Adrenal gland (tissue), 12 donors: ENCODE measurements around the gene DLG2. TPM values are rescaled to one million over a fixed set of nuclear protein-coding genes. Genes with fewer than 3 reads are reported as not detected.
A peak's percentile ranks its signal among the peaks of the same experiment; 100 is the strongest.

ENCODE experiments used
- DNase-seq, 7 donors: peaks; one replicate each; pipeline ENCODE4 v3.0.0-alpha.2; 2019 to 2020
- H3K27ac ChIP-seq, 5 donors: fragments of 200-600 bp; sonication (generic) in 4 of 5; 1 replicate in 3 of 5; 2 replicates in 2 of 5; pipeline versions ENCODE4 v1.5.1 to v1.8.0; 2016 to 2020; ENCODE audit warnings: mild to moderate bottlenecking in 1 of 5
- H3K27me3 ChIP-seq: fragments of 200-600 bp; 2 replicates; pipeline ENCODE4 v1.8.0; 2021
- H3K36me3 ChIP-seq, 2 donors: fragments of 200-600 bp; replicated peaks in 1 of 2; 1 replicate in 1 of 2; 2 replicates in 1 of 2; pipeline versions ENCODE4 v1.5.1 to v1.8.0; 2018 to 2022
- H3K4me1 ChIP-seq, 2 donors: fragments of 200-600 bp; replicated peaks in 1 of 2; 1 replicate in 1 of 2; 2 replicates in 1 of 2; pipeline versions ENCODE4 v1.5.1 to v1.8.0; 2018 to 2021
- H3K4me3 ChIP-seq, 4 donors: fragments of 200-600 bp; sonication (generic) in 3 of 4; one replicate each; pipeline ENCODE4 v1.5.1; 2016 to 2018
- H3K9me3 ChIP-seq, 3 donors: fragments of 200-600 bp; sonication (generic) in 1 of 3; replicated peaks in 1 of 3; 1 replicate in 2 of 3; 2 replicates in 1 of 3; pipeline versions ENCODE4 v1.5.1 to v1.8.0; 2016 to 2021
- POLR2A ChIP-seq, 2 donors: fragments of 450-650 bp; IDR thresholded peaks; one replicate each; pipeline ENCODE4 v1.6.1; 2017; ENCODE audit warnings: antibody characterized with exemption in 2 of 2, mild to moderate bottlenecking in 2 of 2, moderate library complexity in 1 of 2
- WGBS, 4 donors: extraction: QIAGEN DNeasy Blood & Tissue Kit in 2 of 4; methylation state at CpG; one replicate each; pipeline versions ENCODE4 v1.1.5 to v1.1.7; 2013 to 2017; 5-methylcytosine and 5-hydroxymethylcytosine counted together
- intact Hi-C, 2 donors: fragments of 100-400 bp; cut with DNase I; formaldehyde crosslinking; loops; one replicate each; pipeline versions ENCODE4 v1.14.1 to v1.15.0; 2022 to 2023
- polyA plus RNA-seq, 3 donors: library from polyadenylated mRNA; stranded (reverse); fragments of 200-250 nt in 2 of 3; fragments of 350-450 nt in 1 of 3; fragmentation: Illumina TruSeq in 1 of 3; extraction: RNeasy Lipid Tissue Mini Kit (QIAGEN cat#74804) in 1 of 3; gene quantifications; one replicate each; pipeline ENCODE4 v1.2.3, GENCODE V29; 2013 to 2014
- total RNA-seq, 9 donors: library from RNA; depleted of rRNA in 4 of 9; stranded (reverse); fragments of >200 nt in 4 of 9; fragments of 120-200 nt in 1 of 9; fragmentation: NEBNext Ultra II Directional in 1 of 9; extraction: Animal tissue kit (Norgen Biotek cat#: 25700) in 1 of 9; gene quantifications; one replicate each; pipeline versions ENCODE4 v1.1.0 to v1.2.4, GENCODE V29; 2013 to 2023
- TF ChIP-seq, protein P1 (sequence below), 6 experiments: fragments of 450-650 bp in 4 of 6; fragments of 200-600 bp in 2 of 6; sonication (generic) in 1 of 6; IDR thresholded peaks; 1 replicate in 5 of 6; 2 replicates in 1 of 6; pipeline versions ENCODE4 v1.5.1 to v1.8.0; 2016 to 2021; ENCODE audit warnings: antibody characterized with exemption in 6 of 6, mild to moderate bottlenecking in 2 of 6, moderate library complexity in 1 of 6
- donor health status: healthy with polysubstance abuse.
- donor health status: Bipolar disorder and iron deficiency.
- donor health status: DM: yes; HTN: yes; CAD: no.
- donor health status: DM: no; HTN: no; CAD: no.
- donor health status: DM: no; HTN: no; CAD: no.
- donor health status: DM: yes; HTN: yes; CAD: no.

The DLG2 gene
- total and polyA plus RNA-seq, 12 donors = 8.3 to 101 (median 37.5) TPM

DNA sequence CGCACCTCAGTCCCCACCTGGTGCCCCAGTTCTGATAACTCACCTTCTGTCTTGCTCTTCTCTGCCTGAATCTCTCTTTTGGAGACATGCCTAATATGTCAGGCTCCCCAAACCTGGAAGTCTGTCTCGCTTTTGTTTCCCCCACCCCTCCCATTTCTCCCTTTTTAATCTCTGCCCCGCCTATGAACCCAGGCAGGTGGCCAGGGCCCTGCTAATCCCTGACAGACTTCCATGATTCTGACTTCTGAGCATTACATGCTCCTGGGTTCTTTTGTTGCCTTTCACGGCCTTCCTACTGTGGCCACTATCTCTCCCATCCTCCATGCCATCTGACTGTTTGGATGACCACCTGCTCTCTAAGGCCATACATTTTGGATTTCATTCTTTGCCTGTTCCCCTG is 1220.1 kb downstream of the DLG2 start:
- H3K36me3 ChIP-seq = no peaks in the 10 kb centered on the region
- TF ChIP-seq POLR2A (IDR thresholded peaks at IDR 0.05) = no peak
- TF ChIP-seq, protein P1, sequence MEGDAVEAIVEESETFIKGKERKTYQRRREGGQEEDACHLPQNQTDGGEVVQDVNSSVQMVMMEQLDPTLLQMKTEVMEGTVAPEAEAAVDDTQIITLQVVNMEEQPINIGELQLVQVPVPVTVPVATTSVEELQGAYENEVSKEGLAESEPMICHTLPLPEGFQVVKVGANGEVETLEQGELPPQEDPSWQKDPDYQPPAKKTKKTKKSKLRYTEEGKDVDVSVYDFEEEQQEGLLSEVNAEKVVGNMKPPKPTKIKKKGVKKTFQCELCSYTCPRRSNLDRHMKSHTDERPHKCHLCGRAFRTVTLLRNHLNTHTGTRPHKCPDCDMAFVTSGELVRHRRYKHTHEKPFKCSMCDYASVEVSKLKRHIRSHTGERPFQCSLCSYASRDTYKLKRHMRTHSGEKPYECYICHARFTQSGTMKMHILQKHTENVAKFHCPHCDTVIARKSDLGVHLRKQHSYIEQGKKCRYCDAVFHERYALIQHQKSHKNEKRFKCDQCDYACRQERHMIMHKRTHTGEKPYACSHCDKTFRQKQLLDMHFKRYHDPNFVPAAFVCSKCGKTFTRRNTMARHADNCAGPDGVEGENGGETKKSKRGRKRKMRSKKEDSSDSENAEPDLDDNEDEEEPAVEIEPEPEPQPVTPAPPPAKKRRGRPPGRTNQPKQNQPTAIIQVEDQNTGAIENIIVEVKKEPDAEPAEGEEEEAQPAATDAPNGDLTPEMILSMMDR (IDR thresholded peaks at IDR 0.05) = no peak
- no peak overlapping the region for H3K4me3 ChIP-seq
- no peaks in the 10 kb centered on the region for H3K27me3 ChIP-seq
- H3K4me1 ChIP-seq = no peaks in the 10 kb centered on the region
- 89 to 99% (median 91%) methylated on average over 4 of the region's 4 CpGs for WGBS, 4 donors
- H3K9me3 ChIP-seq = no peaks in the 10 kb centered on the region
- intact Hi-C loops = no loop called here
- no peak for DNase-seq
- no peak overlapping the region for H3K27ac ChIP-seq

DNA sequence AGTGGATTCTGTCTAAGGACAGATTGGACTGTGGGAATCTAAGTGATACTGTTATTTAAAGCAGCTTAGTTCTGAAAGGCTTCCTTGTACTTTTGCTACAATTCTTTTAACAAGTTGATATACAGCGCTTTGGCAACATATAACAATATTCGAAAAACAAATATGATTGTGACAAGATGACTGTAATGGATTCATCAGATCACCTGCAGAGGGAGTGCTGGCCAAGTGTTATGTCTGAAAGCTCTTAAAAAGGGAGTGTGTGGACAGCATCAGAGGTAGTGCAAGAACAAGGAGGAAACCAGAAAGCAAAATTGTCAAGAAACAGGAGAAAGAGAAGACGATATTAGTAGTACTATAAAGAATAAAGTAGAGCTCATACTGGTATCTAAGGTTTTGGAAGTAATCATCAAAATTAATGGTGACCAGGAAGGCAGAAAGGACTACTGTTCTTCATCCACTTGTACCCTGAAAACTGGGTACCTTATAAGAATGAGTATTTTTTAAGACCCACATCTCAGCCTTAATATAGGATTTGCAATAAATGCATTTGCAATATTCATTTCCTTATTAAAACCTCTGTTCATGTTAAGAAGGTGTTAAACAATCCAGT is 1229.0 kb downstream of the DLG2 start:
- Histone ChIP-seq H3K4me1 (no peaks in the 10 kb centered on the region), H3K4me3 (no peak overlapping the region), H3K27ac (no peak overlapping the region), H3K9me3 (no peaks in the 10 kb centered on the region), H3K36me3 (no peaks in the 10 kb centered on the region), H3K27me3 (no peaks in the 10 kb centered on the region)
- no peak for TF ChIP-seq POLR2A (IDR thresholded peaks at IDR 0.05)
- TF ChIP-seq, protein P1 (IDR thresholded peaks at IDR 0.05) = peak; percentile 16 to 57 (median 47)
- WGBS, 4 donors = 52 to 71% (median 59%) methylated on average over 3 of the region's 3 CpGs
- DNase-seq = peak in 6 of 7 donors; percentile 18 to 64 (median 24)
- intact Hi-C loops = loop anchor here (10.0 kb wide), 2 partner anchors 127 to 137 kb away; no protein-coding TSS in a partner anchor

DNA sequence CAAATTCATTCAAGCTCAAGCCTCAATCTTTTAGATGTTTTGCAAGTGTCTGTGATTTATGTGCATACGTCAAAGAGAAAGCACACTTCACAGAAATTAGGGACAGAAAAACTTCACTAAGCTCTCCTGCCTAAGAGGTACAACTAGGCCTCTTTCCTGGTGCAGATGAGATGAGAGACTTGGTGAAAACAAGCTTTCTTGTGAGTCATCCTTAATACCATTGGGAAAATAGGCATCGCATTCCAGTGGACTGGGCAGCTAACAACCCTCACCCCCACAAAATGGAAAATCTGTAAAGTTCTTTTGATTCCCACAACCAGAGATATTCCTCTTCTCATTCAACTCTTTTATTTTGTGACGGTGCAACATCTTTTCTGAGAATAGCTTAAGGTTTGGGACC is 1230.6 kb downstream of the DLG2 start:
- no peak overlapping the region for H3K27ac ChIP-seq
- H3K9me3 ChIP-seq = no peaks in the 10 kb centered on the region
- no peaks in the 10 kb centered on the region for H3K36me3 ChIP-seq
- intact Hi-C loops = loop anchor here (10.0 kb wide), 2 partner anchors 128 to 138 kb away; no protein-coding TSS in a partner anchor
- H3K27me3 ChIP-seq = no peaks in the 10 kb centered on the region
- WGBS, 4 donors = 88 to 95% (median 93%) methylated on average over 3 of the region's 3 CpGs
- H3K4me3 ChIP-seq = no peak overlapping the region
- no peak for DNase-seq
- TF ChIP-seq POLR2A (IDR thresholded peaks at IDR 0.05) = no peak
- TF ChIP-seq, protein P1 (IDR thresholded peaks at IDR 0.05) = no peak
- no peaks in the 10 kb centered on the region for H3K4me1 ChIP-seq

DNA sequence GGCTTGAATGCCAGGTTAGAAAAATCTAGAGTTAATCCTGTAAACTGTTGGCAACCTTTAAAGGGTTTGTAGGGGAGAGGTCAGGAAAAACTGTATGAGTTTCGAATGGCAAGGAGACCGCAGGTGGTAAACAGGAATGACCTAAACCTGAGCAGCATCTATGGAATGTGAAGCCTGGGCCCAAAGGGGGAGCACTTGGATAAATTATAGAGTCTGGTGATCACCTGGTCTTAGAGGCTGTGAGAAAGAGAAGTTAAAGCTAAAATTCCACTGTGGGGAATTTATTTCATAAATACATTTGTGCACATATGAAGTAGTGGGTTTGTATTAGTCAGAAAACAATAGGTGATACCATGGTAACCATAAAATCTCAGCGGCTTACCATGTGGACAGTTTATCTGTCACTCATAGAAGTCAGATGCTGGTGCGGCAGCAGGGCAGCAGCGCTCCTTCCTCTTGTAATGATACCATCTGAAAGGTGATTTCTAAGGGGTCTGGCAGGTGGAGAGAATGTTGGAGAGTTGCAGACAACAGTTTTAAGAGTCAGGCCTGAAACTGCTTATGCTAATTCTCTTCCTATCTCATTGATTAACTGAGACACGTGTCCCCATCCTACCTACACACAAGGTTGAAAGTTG is 1236.6 kb downstream of the DLG2 start:
- no peak overlapping the region for H3K27ac ChIP-seq
- no peaks in the 10 kb centered on the region for H3K36me3 ChIP-seq
- intact Hi-C loops = loop anchor here (10.0 kb wide), 2 partner anchors 134 to 144 kb away; no protein-coding TSS in a partner anchor
- no peaks in the 10 kb centered on the region for H3K9me3 ChIP-seq
- TF ChIP-seq, protein P1 (IDR thresholded peaks at IDR 0.05) = no peak
- TF ChIP-seq POLR2A (IDR thresholded peaks at IDR 0.05) = no peak
- WGBS, 4 donors = 79 to 84% (median 81%) methylated on average over 6 of the region's 6 CpGs
- DNase-seq = no peak
- H3K4me3 ChIP-seq = no peak overlapping the region
- no peaks in the 10 kb centered on the region for H3K4me1 ChIP-seq
- H3K27me3 ChIP-seq = no peaks in the 10 kb centered on the region
